CD4-positive, alpha-beta T cell treated with Interferon gamma for 1 hour (primary cell): ENCODE results near the gene PKD1.

Source experiments
- DNase-seq: peaks from one replicate; pipeline ENCODE4 v3.0.0-alpha.2; 2020

PKD1 gene

DNA sequence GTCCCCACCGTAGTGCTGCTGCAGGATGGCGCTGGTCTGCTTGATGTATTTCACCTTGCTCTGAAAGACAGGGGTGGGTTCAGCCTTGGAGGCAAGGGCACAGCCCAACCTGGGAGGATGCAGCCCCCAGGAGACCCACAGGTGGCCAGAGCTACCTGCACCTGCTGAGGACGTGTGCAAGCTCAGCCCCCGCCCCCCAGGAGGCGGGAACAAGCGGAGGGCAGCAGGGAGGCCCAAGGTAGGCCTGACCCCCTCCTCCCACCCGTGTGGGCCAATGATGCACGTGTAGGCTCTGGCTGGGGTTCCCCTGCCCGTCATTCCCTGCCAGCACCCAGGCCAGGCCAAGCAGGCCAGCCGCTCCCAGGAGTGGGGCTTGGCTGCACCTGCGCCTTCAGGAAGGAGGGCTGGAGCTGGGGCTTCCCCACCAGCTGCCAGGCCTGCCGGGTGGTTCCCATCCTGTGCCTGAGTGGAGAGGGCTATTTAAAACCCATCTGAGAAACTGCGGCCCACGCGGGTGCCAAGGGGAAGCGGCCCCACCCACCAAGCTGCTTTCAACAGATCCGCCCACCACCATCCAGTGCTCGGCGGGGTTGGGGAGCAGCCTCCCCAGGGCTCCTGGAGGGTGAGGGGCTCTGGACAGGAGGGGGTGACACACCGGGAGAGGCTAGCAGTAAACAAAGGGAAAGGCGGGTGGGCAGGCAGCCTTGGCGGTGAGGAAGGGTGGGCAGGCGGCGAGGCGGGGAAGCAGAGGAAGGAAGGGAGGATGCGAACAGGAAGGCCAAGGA is 91.8 kb downstream of the PKD1 start:
- DNase-seq = no peak

DNA sequence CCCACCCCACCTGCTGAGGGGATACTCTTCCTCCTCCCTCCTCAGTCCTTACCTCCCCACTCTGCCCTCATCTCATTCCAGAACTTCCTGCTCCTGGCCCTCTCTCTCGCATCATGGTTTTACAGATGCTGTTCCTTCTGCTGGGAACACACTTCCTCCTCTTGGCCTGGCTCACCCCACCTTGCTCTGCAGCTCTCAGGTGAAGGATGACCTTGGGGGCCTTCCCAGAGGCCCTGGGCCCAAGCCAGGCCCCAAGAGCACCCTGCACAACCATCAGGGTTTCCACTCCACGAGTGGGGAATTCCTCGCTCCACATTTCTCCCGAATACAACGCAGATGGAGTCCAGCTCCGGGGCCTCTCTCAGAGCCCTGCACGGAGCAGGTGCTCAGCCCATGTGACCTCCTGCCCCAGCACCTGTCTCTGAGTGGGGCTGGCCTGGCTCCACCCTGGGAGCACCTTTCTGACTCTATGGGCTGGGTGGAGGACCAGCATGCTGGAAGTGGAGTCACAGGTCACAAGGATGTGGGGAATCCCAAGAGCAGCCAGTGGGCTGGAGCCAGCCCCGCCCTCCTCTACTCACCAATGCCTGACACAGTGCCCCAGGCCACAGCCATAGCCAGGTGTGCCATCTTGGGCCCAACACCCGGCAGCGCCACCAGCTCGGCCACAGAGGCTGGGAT is 92.6 kb downstream of the PKD1 start:
- DNase-seq = no peak

DNA sequence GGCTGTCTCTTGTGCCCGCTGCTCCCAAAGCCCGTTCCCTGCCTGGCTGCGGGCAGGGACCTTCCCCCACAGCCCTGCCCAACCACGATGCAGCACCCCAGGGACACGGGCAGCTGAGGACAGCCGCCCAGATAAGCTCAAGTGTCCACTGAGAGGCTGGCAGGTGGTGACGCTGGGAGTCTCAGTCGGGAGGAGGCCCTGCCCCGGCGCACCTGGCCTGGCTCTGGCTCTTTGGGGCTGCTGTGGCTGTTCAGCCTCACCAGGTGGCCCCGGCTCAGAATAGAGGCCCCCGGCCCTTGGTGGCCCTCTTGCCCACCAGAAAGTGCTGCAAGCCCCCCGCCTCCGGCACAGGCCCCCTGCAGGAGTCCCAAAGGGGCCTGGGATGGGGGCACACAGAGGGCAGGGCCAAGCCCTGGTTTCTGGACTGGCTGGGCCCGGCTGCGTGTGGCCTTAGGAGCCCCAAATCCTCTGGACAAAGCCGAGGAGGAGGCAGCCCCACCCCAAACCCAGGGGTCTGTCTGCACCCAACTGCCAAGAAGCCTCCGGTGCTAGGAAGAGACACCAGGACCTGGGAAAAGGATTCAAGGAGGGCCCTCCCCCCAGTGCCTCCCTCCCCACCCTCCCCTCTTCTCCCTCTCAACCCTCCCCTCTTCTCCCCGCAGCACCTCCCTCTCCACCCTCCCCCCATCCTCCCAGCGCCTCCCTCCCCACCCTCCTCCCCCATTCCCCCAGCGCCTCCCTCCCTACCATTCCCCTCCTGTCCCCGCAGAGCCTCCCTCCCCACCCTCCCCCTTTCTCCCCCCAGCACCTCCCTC is 93.3 kb downstream of the PKD1 start:
- DNase-seq = no peak

DNA sequence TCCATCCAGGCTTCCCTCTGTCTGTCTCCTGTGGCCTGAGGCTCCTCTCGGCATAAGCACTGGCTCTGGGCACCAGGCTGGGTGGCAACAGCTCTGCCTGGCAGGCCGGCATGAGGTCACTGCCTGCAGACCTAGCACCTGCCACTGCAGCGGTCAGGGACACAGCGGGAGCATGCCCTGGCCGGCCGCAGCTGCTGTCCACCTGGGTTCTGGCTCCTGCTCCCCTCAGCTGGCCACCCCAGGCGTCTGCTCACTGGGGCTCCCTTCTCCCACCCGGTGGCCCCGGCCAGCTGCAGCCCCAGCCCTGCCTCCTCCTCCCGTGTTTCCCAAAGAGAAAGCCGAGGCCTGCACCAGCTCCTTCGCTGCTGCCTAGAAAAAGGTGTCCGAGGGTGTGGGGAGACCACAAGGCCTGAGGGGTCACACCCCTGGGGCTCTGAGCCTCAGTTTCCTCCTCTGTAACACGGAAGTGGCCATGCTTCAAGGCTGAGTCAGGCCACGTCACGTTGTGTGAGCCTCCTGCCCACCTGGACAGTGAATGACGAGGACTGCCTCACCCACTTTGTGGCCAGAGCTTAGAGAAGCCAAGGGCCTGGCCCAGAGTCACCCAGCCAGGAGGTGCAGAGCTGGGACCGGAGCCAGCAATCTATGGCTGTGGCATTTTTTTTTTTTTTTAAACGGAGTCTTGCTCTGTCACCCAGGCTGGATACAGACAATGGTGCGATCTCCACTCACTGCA is 94.7 kb downstream of the PKD1 start:
- DNase-seq = no peak

DNA sequence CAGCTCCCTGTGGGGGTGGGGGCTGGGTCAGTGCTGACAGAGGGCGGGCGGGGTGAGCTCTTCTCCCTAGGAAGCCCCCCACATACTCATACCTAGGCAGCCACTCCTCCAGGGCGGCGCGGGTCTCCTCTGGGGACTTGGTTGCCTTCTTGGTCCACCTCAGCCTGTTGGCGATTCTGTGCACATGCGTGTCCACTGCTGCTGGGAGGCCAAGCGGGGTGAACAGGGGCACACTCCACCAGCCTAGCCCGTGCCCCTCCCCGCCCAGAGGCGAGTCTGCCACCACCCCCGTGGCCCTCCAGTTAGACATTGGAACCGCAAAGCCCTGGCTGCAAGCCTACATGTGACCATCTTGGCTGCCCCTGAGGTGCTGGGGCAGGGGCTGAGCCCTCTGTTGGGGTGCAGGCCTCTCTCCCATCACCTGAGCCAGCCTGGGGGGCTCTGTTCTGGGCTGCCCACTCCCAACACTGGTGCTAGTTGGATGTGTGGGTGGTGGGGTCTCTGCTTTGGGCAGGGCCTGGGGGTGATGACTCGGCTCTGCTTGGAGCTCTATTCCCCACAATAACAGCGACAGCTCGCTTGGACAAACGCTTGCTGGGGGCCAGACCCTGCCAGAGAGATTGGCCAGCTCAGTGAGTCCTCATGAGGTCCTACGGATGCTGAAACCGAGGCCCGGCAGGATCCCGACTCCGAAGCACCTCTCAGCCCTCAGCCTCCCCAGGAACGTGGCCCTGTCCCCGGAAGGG is 95.5 kb downstream of the PKD1 start:
- DNase-seq = no peak

DNA sequence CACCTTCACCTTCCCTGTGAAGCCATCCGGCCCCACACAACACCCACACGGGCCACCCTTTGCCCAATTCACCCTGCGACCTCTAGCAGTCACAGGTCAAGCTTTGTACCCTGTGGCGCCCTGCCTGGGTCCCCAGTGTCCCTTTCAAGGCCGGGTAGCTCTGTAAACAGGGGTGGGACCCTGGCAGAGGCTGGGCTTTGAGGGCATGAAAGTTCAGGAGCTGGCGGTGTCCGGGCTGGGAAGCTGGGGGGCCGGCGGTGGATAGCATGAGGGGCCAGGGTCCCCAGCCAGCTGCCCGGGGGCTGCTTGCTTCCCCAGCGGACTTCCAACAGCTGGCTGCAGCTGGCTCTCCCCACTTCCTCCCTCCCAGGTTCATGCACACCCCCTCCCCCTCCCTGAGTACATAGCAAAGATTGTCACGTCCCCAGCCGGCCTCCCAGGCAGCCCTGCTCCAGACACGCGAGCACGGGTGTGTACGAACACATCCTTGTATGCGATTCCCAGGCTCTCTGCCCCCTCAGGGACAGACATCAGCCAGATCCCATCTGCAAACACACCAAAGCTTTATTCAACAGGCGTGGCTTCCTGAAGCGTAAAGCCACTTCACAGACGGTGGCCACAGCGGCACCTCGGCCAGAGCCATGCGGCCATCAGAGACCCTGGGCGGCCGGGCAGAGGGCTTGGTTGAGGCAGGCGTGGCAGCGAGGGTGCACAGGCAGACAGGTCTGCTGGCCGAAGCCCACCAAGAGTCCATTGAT is 96.2 kb downstream of the PKD1 start:
- no peak for DNase-seq
